Measurements from ENCODE around the gene EPS15.

DNA sequence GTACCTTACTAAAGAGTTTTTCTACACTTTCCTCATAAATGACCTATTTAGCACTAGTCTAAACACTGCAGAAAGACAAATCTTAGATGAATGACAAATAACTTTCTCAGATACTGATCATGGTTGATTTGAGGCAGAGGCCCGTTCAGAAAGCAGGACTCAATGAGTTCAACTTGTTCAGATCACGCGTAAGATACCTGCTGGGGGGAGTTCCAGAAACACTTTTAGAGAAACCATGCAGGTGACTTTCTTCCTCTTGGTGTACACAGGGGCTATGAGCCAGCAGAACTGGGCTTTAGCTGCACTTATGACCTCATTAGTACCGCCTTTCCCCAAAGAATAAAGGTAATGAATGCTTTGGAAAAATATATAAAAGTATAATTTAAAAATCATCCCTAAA is 149.9 kb downstream of the EPS15 start:
- no peak for TF ChIP-seq POLR2A (IDR thresholded peaks at IDR 0.05; ENCODE audit: low read depth)
- TF ChIP-seq, protein P1, sequence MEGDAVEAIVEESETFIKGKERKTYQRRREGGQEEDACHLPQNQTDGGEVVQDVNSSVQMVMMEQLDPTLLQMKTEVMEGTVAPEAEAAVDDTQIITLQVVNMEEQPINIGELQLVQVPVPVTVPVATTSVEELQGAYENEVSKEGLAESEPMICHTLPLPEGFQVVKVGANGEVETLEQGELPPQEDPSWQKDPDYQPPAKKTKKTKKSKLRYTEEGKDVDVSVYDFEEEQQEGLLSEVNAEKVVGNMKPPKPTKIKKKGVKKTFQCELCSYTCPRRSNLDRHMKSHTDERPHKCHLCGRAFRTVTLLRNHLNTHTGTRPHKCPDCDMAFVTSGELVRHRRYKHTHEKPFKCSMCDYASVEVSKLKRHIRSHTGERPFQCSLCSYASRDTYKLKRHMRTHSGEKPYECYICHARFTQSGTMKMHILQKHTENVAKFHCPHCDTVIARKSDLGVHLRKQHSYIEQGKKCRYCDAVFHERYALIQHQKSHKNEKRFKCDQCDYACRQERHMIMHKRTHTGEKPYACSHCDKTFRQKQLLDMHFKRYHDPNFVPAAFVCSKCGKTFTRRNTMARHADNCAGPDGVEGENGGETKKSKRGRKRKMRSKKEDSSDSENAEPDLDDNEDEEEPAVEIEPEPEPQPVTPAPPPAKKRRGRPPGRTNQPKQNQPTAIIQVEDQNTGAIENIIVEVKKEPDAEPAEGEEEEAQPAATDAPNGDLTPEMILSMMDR (IDR thresholded peaks at IDR 0.05): no peak
- TF ChIP-seq POLR2AphosphoS5 (IDR thresholded peaks at IDR 0.05): no peak
